Renal cortex interstitium (tissue), 11 donors: Measurements from ENCODE around the gene PRTN3. TPM values are rescaled to one million over a fixed set of nuclear protein-coding genes. Genes with fewer than 3 reads are reported as not detected.

Source experiments
- DNase-seq, 11 donors: peaks; one replicate each; pipeline ENCODE4 v3.0.0-alpha.2; 2013; ENCODE audit warnings: low read depth in 9 of 11, low spot score in 4 of 11; ENCODE audit errors: extremely low read depth in 1 of 11
- polyA plus RNA-seq, 3 donors: library from polyadenylated mRNA; unstranded; fragments of 120-200 nt; gene quantifications; one replicate each; pipeline ENCODE4 v1.2.1, GENCODE V29; 2013; ENCODE audit not compliant: insufficient read length in 3 of 3

Gene PRTN3
- polyA plus RNA-seq, 3 donors = 0.81 to 2.4 (median 1.6) TPM

- DNase-seq = no peak
Observed at GRCh38 chr19:801030-801860, 39.6 kb upstream of the PRTN3 start.

- DNase-seq = no peak
Observed at GRCh38 chr19:801861-802497, 38.8 kb upstream of the PRTN3 start.

GRCh38 chr19:802498-803098, 38.2 kb upstream of the PRTN3 start:
- DNase-seq = peak in 1 of 11 donors; percentile 72

DNA sequence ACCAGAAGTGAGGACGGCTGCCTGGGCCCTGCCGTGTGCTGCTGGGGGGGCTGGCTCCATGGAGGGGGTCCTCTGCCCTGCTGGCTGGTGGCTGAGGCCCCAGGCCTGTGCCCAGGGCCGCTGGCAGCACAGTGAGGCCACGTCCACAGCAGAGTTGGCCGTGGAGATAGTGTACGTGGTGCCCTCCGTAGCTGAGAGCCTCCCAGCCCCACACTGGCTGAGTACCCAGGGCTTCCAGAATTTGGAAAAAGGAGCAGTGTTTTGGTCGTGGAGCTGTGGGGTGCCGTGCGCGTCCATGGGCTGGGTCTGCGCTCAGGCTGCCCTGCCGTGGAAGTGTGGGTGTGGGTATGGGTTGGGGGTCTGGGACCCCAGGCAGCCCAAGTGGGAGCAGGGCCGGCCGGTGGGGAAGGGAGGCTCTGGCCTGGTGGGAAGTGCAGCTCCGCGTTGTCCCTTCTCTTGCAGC, 37.7 kb upstream of the PRTN3 start:
- no peak for DNase-seq

- DNase-seq = no peak
Observed at GRCh38 chr19:803686-804418, 36.9 kb upstream of the PRTN3 start.

GRCh38 chr19:804419-805165, 36.2 kb upstream of the PRTN3 start:
- no peak for DNase-seq

DNA sequence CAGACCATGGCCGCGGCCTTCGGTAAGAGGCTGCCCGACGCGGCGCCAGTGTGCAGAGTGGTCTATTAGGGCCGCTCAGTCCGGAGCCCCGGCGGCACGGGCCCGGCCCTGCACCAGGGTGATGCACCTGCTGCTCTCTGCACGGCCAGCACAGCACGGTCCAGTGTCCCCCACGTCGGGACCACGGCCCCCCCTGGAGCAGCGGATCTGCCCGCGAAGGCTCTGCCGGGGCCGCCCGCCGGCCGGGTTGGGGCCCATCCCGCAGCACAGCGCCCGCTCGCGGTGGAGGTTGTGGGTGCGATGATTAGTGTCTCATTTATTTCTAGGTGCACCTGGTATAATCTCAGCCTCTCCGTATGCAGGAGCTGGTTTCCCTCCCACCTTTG, 35.6 kb upstream of the PRTN3 start:
- DNase-seq = no peak

DNA sequence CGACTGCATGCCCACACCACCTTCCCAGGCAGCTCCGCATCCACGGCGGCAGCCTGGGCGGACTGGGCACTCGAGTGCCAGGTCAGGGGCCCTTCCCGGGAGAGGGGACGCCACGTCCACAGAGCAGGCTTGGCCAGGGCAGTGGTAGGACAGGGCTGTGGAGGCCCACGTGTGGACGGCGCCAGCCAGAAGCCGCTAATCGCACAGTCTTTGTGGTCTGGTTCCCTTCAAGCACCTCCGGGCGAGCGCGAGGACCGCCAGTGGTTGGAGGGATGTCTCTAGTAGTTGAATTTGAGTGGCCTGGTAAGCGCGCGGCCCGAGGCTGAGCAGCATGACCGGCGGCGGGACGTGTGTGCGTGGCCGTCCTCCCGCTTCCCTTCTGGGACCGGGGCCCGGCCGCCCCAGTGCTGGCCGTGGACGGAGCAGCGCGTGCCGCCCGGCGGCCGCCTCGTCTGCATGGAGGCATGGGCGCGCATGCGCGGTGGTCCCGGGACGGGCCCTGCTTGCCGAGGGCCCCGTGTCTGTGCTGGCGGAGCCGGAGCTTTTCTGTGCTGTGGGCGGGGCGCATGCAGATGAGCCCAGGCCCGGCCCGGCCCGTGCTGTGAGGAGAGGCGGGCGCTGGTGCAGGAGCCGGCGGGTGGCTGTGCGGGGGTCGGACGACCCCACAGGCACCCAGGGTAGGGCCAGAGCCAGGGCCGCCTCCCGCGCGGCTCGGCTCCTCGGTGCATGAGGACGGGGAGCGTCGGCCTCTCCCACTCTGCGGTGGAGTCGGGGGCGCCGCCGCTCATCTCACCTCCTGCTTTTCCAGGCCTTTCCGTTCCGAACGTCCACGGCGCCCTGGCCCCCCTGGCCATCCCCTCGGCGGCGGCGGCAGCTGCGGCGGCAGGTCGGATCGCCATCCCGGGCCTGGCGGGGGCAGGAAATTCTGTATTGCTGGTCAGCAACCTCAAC, 34.9 kb upstream of the PRTN3 start:
- no peak for DNase-seq

GRCh38 chr19:806815-807421, 33.9 kb upstream of the PRTN3 start:
- DNase-seq = no peak

DNA sequence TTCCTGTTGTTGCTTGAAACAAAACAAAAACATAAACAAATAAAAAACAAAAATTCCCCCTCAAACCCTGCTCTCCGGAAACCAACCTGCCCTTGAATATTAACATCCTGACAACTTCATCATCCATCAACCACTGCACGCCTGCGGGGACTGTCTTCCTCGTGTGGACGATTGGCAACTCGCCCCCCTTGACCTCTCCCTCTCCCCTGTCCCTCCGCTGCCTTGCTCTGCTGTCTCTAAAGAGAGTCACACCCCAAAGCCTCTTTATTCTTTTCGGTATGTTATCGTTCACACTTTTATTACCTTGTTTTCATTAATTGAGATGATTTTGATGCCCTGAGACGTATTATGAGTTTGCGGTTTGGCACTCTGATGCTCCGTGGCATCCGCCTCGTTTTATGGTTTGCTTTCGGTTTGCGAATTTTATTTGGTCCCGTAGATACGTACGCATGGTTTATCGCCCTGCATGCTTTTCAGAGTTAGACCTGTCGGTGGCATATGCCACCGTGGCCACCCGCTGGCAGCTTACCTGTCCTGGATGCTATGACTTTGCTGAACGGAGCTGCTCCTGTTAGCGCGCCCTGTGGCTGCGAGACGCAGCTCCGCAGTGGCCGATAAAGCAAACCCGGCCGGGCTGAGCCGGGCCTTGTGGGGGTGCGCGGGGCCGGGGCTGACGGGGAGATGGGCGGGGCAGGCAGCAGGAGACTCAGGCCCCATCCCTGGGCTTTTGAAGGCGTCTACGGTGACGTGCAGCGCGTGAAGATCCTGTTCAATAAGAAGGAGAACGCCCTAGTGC, 33.0 kb upstream of the PRTN3 start:
- no peak for DNase-seq

DNA sequence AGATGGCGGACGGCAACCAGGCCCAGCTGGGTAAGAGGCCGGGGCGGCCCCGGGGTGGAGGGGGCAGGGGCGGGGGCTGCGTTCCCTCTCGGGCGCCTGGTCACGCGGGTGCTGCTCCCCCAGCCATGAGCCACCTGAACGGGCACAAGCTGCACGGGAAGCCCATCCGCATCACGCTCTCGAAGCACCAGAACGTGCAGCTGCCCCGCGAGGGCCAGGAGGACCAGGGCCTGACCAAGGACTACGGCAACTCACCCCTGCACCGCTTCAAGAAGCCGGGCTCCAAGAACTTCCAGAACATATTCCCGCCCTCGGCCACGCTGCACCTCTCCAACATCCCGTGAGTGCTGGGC, 32.4 kb upstream of the PRTN3 start:
- no peak for DNase-seq

DNA sequence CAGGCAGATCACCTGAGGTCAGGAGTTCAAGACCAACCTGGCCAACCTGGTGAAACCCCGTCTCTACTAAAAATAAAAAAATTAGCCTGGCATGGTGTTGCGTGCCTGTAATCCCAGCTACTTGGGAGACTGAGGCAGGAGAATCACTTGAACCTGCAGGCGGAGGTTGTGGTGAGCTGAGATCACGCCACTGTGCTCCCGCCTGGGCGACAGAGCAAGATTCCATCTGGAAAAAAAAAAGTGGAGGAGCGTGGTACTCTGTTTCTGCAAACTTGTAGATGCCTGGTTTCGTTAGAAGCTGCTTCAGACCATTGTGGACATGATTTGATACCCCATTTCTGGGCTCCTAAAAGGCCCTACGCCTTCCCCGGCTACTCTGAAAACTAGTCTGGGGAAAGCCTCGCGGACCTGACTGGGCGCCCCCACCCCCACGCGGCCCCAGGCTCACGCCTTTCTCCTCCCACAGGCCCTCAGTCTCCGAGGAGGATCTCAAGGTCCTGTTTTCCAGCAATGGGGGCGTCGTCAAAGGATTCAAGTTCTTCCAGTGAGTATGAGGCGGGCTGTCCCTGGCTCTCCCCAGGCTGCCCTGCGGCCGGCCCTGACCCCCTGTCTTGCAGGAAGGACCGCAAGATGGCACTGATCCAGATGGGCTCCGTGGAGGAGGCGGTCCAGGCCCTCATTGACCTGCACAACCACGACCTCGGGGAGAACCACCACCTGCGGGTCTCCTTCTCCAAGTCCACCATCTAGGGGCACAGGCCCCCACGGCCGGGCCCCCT, 30.5 kb upstream of the PRTN3 start:
- DNase-seq = no peak

GRCh38 chr19:810883-811489, 29.8 kb upstream of the PRTN3 start:
- DNase-seq = no peak

- no peak for DNase-seq
Observed at GRCh38 chr19:811506-812048, 29.2 kb upstream of the PRTN3 start.

DNA sequence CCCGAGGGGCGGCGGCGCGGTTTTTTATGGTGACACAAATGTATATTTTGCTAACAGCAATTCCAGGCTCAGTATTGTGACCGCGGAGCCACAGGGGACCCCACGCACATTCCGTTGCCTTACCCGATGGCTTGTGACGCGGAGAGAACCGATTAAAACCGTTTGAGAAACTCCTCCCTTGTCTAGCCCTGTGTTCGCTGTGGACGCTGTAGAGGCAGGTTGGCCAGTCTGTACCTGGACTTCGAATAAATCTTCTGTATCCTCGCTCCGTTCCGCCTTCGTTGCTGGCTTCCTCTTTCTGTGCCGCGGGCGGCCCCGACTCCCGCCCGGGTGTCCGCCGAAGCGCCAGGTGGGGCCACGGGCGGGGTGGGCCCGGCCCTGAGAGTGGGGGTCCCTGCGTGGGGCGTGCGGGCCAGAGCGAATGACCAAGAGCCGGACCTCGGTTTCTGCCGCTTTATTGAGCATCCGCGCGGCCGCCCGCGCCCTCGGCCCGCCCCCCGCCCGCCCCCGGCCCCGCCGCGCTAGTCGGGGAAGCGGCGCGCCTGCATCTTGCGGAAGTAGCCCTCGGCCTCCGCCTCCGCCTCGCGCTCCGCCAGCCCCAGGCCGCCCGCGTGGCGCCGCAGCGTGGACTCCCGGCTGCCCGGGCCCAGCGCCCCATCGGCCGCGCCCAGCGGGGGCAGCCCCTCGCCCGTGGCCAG, 28.6 kb upstream of the PRTN3 start:
- no peak for DNase-seq
